Stimulated activated CD8-positive, alpha-beta memory T cell treated with anti-CD3 and anti-CD28 coated beads, Interleukin-4, amount 100 ng/mL, for 24 hours (primary cell): ENCODE results near the gene HMMR.
"Not testable (repeated sequence)": the region's sequence is repeated elsewhere in the genome, so short reads cannot be mapped to it uniquely, and the experiment has no call there.

Experiments
- DNase-seq: peaks from one replicate; pipeline ENCODE4 v3.0.0-alpha.2; 2020; ENCODE audit warnings: low read depth

Gene HMMR

GRCh38 chr5:163506726-163507125 lies 46.3 kb downstream of the HMMR start:
- DNase-seq: no peak

- no peak for DNase-seq
These were observed 48.3 kb downstream of the HMMR start for GRCh38 chr5:163508753-163509152.

GRCh38 chr5:163509291-163509951 lies 49.0 kb downstream of the HMMR start:
- DNase-seq: no peak

DNA sequence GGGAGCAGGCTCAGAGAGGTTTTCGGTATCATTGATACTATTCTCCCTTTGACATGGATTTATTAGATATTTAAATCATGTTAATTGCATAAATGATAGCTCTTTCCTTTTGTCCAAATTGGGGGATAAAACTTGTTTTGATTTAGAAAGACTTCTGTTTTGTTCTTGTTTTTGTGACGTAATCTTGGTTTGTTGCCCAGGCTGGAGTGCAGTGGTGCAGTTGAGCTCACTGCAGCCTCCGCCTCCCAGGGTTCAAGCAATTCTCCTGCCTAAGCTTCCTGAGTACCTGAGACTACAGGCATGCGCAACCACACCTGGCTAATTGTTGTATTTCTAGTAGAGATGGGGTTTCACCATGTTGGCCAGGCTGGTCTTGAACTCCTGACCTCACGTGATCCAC lies 52.1 kb downstream of the HMMR start:
- no peak for DNase-seq

DNA sequence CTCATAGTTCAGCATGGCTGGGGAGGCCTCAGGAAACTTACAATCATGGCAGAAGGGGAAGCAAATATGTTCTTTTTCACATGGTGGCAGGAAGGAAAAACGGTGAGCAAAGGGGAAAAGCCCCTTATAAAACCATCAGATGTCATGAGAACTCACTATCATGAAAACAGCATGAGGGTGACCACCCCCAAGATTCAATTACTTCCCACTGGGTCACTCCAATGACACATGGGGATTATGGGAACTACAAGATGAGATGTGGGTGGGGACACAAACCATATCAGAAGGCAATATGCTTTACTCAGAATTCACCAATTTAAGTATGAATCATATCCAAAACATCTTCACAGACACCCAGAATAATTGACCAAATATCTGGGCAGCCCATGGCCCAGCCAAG lies 64.7 kb downstream of the HMMR start:
- DNase-seq: no peak

GRCh38 chr5:163529698-163530097 lies 69.3 kb downstream of the HMMR start:
- no peak for DNase-seq

- DNase-seq: no peak
These were observed 70.8 kb downstream of the HMMR start for GRCh38 chr5:163531272-163531671.

GRCh38 chr5:163532171-163533084 lies 72.0 kb downstream of the HMMR start:
- no peak for DNase-seq

GRCh38 chr5:163533223-163533622 lies 72.8 kb downstream of the HMMR start:
- DNase-seq: no peak

GRCh38 chr5:163534492-163535094 lies 74.2 kb downstream of the HMMR start:
- DNase-seq: no peak

DNA sequence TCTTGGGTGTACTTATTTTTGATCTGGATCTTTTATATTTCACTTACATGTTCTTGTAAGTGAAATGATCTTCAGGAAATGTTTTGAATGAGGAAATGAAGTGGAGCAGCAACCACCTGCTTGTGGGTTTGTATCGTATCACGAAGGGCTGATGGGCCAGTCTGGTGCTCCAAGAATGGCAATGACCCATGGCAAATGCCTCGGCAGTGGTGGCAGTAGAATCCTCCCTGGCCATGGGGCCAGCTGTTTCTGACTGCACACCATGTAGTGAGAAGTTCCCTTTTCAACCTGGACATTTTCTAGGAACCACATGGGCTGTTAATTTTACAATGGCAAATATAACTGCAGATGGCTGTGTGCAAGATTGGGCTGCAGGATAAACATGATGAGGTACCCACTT lies 74.9 kb downstream of the HMMR start:
- DNase-seq: no peak

GRCh38 chr5:163536442-163536841 lies 76.0 kb downstream of the HMMR start:
- DNase-seq: not testable (repeated sequence)

DNA sequence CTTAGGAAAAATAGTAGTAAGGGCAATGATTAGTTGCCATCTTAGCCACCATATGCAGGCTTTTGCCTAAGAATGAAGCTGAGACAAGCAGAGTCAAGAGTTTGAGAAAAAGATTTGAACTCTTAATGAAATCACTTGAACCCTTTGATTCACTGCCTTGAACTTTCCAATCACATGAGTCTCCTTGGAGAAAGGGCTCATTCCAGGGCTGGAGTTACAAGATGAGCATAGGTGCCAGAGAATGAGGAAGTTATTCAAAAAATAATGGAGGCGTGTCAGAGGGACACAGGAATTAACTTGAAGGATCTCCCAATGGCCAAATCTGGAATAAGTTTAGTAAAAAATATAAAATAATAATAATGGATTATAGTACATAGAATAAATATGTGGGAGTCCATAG lies 80.3 kb downstream of the HMMR start:
- DNase-seq: no peak
